Kidney (tissue), 14 donors: ENCODE measurements around the gene CALML3. TPM values are rescaled to one million over a fixed set of nuclear protein-coding genes. Genes with fewer than 3 reads are reported as not detected.

Experiments
- DNase-seq, 5 donors: peaks; one replicate each; pipeline ENCODE4 v3.0.0-alpha.2; 2013 to 2020
- FAIRE-seq: peaks from 2 replicates; lab custom pipeline; 2012; peaks lifted over from hg19 to GRCh38; lab: Jason Lieb, UNC
- H3K27ac ChIP-seq, 2 donors: one replicate each; pipeline ENCODE4 v1.7.0; 2013; ENCODE audit warnings: low read depth in 2 of 2, low read length in 2 of 2, inconsistent platforms in 1 of 2
- H3K27me3 ChIP-seq: one replicate; pipeline ENCODE4 v1.7.1; 2013; ENCODE audit warnings: low read length, inconsistent platforms; ENCODE audit not compliant: control insufficient read depth, insufficient read depth
- H3K36me3 ChIP-seq, 3 donors: one replicate each; pipeline versions ENCODE4 v1.7.0 to v1.7.1; 2013; ENCODE audit warnings: low read length in 3 of 3, control low read depth in 1 of 3, inconsistent platforms in 1 of 3; ENCODE audit not compliant: insufficient read depth in 3 of 3, control insufficient read depth in 2 of 3
- H3K4me1 ChIP-seq, 3 donors: one replicate each; pipeline versions ENCODE4 v1.7.0 to v1.7.1; 2013; ENCODE audit warnings: low read length in 3 of 3, inconsistent platforms in 1 of 3, low read depth in 1 of 3; ENCODE audit not compliant: control insufficient read depth in 2 of 3, insufficient read depth in 2 of 3
- H3K4me3 ChIP-seq, 3 donors: one replicate each; pipeline versions ENCODE4 v1.7.0 to v1.8.1; 2013; ENCODE audit warnings: low read length in 3 of 3, control low read depth in 1 of 3, inconsistent platforms in 1 of 3
- H3K9ac ChIP-seq, 3 donors: one replicate each; pipeline versions ENCODE4 v1.7.0 to v1.7.1; 2013; ENCODE audit warnings: low read length in 3 of 3, control low read depth in 1 of 3, inconsistent platforms in 1 of 3
- H3K9me3 ChIP-seq, 3 donors: one replicate each; pipeline versions ENCODE4 v1.7.0 to v1.7.1; 2013; ENCODE audit warnings: low read length in 3 of 3, control low read depth in 1 of 3, inconsistent platforms in 1 of 3; ENCODE audit not compliant: control insufficient read depth in 2 of 3, insufficient read depth in 1 of 3
- CTCF ChIP-seq: IDR thresholded peaks from 3 replicates; pipeline ENCODE4 v1.5.1; 2012; ENCODE audit warnings: mild to moderate bottlenecking, moderate library complexity, borderline replicate concordance; ENCODE audit not compliant: insufficient read depth; ENCODE audit errors: extremely low read depth
- intact Hi-C: fragments of 100-400 bp; cut with DNase I; formaldehyde crosslinking; loops from one replicate; pipeline ENCODE4 v1.11.1; 2022
- polyA plus RNA-seq: library from polyadenylated mRNA; stranded (reverse); fragments of 350-450 nt; fragmentation: Illumina TruSeq; extraction: RNeasy Lipid Tissue Mini Kit (QIAGEN cat#74804); gene quantifications from one replicate; pipeline ENCODE4 v1.2.3, GENCODE V29; 2014; ENCODE audit warnings: low read depth, low replicate concordance; ENCODE audit not compliant: insufficient read depth
- total RNA-seq: library from RNA; stranded (reverse); fragmentation: NEBNext Ultra II Directional; extraction: Animal tissue kit (Norgen Biotek cat#: 25700); gene quantifications from one replicate; pipeline ENCODE4 v1.2.1, GENCODE V29; 2021
- donor health status: control.
- donor health status: control.
- donor health status: control.
- donor health status: control.
- donor health status: control.
- donor health status: DM: yes; HTN: yes; CAD: no.
- donor health status: Normal renal cell carcinoma (clear cell type).

Gene CALML3
- total and polyA plus RNA-seq, 2 donors from 2014 or later, result 15.9 TPM; not detected in 1

GRCh38 chr10:5575144-5575481, 50.4 kb downstream of the CALML3 start:
- Histone ChIP-seq H3K9ac (peak overlapping the region in 1 of 3 donors; percentile 7), H3K36me3 (no peaks in the 10 kb centered on the region), H3K27me3 (no peaks in the 10 kb centered on the region), H3K4me3 (no peak overlapping the region), H3K4me1 (peaks cover 6 to 16% (median 8%) of the 10 kb centered on the region in 3 donors), H3K27ac (no peak overlapping the region), H3K9me3 (no peaks in the 10 kb centered on the region)
- DNase-seq (peak in 2 of 5 donors; percentile 46 to 48), FAIRE-seq (no peak)
- intact Hi-C loops, result no loop called here
- TF ChIP-seq CTCF, result no peak

- Histone ChIP-seq H3K4me1 (peaks cover 6 to 16% (median 8%) of the 10 kb centered on the region in 3 donors), H3K9ac (peak overlapping the region in 1 of 3 donors; percentile 7), H3K9me3 (no peaks in the 10 kb centered on the region), H3K36me3 (no peaks in the 10 kb centered on the region), H3K4me3 (no peak overlapping the region), H3K27ac (no peak overlapping the region), H3K27me3 (no peaks in the 10 kb centered on the region)
- DNase-seq (peak in 2 of 5 donors; percentile 62 to 64), FAIRE-seq (no peak)
- TF ChIP-seq CTCF, result no peak
- intact Hi-C loops, result no loop called here
Measured at GRCh38 chr10:5575482-5576153, 50.9 kb downstream of the CALML3 start.

- no peak overlapping the region for H3K9ac ChIP-seq
- FAIRE-seq (no peak), DNase-seq (no peak)
- intact Hi-C loops, result no loop called here
- H3K36me3 ChIP-seq, result no peaks in the 10 kb centered on the region
- no peak overlapping the region for H3K27ac ChIP-seq
- no peaks in the 10 kb centered on the region for H3K27me3 ChIP-seq
- peaks cover 6 to 16% (median 8%) of the 10 kb centered on the region in 3 donors for H3K4me1 ChIP-seq
- H3K4me3 ChIP-seq, result no peak overlapping the region
- H3K9me3 ChIP-seq, result no peaks in the 10 kb centered on the region
- no peak for TF ChIP-seq CTCF
Measured at GRCh38 chr10:5576154-5576748, 51.5 kb downstream of the CALML3 start.

Other genes starting within 250 kb of the CALML3 start
- not detected for gene UCN3, start 160.0 kb upstream of the CALML3 start, total RNA-seq
- 1.4 TPM for gene UCN3, start 160.0 kb upstream of the CALML3 start, polyA plus RNA-seq
- 0.44 TPM for gene TUBAL3, start 120.1 kb upstream of the CALML3 start, total RNA-seq
- 10.8 TPM for gene TUBAL3, start 120.1 kb upstream of the CALML3 start, polyA plus RNA-seq
- gene NET1, start 112.4 kb upstream of the CALML3 start, total RNA-seq, result 86.5 TPM
- 35.9 TPM for gene NET1, start 112.4 kb upstream of the CALML3 start, polyA plus RNA-seq
- gene CALML5, start 25.4 kb upstream of the CALML3 start, total RNA-seq, result not detected
- not detected for gene CALML5, start 25.4 kb upstream of the CALML3 start, polyA plus RNA-seq
- 47.7 TPM for gene ASB13, start 141.6 kb downstream of the CALML3 start, total RNA-seq
- 95.1 TPM for gene ASB13, start 141.6 kb downstream of the CALML3 start, polyA plus RNA-seq
- gene TASOR2, start 159.9 kb downstream of the CALML3 start, total RNA-seq, result 58.8 TPM
- gene TASOR2, start 159.9 kb downstream of the CALML3 start, polyA plus RNA-seq, result 3.9 TPM